Ovary (tissue), 3 donors: Measurements from ENCODE around the gene CDK16.

Source experiments
- CTCF ChIP-seq, 3 donors: fragments of 450-650 bp in 2 of 3; fragments of 200-600 bp in 1 of 3; IDR thresholded peaks; one replicate each; pipeline versions ENCODE4 v1.5.1 to v1.8.0; 2016 to 2022; ENCODE audit warnings: antibody characterized with exemption in 3 of 3, mild to moderate bottlenecking in 1 of 3
- POLR2A ChIP-seq: fragments of 450-650 bp; IDR thresholded peaks from one replicate; pipeline ENCODE4 v1.6.1; 2017; ENCODE audit warnings: antibody characterized with exemption, mild to moderate bottlenecking, moderate library complexity
- donor health status: DM: no; HTN: no; CAD: no.

- TF ChIP-seq CTCF (IDR thresholded peaks at IDR 0.05) (no peak), POLR2A (no peak)
Observed at GRCh38 chrX:47231167-47231566, 12.7 kb downstream of the CDK16 start.
